ENCODE measurements around the gene PTPRE.

The PTPRE gene

DNA sequence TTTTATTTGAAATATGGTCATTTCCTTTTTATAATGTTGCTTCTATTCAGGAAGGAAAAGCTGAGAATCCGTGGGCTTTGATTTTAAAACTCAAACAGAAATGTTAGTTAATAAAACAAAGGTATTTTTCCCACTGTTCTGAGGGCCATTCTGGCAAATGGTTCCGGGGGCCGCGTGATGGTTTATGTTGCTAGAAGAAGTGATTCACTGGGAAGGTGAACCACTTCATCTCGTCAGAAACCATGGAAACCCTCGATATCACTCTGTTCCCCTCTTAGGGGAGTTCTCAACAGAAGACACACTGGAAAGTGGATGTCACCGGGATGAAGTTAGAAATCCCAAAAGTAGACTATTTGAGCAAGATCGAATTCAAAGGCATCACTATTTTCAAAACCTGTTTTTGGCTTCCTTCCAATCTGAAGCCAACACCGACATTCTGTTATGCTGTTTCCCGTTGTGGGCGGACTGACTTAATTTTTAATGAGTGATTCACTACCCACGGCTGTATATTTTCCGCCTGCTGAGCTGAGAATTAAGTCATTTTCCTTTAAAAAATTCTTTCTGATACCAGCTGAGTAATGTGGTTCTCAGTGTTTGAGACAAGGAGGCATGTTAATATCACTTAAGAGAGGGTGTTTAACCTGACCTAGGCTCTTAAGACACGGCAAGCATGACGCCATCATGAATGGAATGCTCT lies 84.1 kb downstream of the PTPRE start:
- Histone ChIP-seq H3K9me3 (ENCODE audit: control insufficient read depth, low read length) (no peaks in the 10 kb centered on the region), H3K4me2 (ENCODE audit: low read length) (no peak overlapping the region), H3K4me1 (peaks cover 4% of the 10 kb centered on the region), H3K79me2 (no peaks in the 10 kb centered on the region), H3K27me3 (ENCODE audit: control insufficient read depth, insufficient read depth, low read length) (no peaks in the 10 kb centered on the region), H3K4me3 (ENCODE audit: low read depth, low read length) (no peak overlapping the region), H3K36me3 (ENCODE audit: control insufficient read depth, insufficient read depth, low read length) (no peaks in the 10 kb centered on the region), H3K9ac (no peak overlapping the region), H2AFZ (no peak overlapping the region), H3K27ac (peak overlapping the region; percentile 47)
- TF ChIP-seq, protein P1, sequence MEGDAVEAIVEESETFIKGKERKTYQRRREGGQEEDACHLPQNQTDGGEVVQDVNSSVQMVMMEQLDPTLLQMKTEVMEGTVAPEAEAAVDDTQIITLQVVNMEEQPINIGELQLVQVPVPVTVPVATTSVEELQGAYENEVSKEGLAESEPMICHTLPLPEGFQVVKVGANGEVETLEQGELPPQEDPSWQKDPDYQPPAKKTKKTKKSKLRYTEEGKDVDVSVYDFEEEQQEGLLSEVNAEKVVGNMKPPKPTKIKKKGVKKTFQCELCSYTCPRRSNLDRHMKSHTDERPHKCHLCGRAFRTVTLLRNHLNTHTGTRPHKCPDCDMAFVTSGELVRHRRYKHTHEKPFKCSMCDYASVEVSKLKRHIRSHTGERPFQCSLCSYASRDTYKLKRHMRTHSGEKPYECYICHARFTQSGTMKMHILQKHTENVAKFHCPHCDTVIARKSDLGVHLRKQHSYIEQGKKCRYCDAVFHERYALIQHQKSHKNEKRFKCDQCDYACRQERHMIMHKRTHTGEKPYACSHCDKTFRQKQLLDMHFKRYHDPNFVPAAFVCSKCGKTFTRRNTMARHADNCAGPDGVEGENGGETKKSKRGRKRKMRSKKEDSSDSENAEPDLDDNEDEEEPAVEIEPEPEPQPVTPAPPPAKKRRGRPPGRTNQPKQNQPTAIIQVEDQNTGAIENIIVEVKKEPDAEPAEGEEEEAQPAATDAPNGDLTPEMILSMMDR (IDR thresholded peaks at IDR 0.05): no peak

DNA sequence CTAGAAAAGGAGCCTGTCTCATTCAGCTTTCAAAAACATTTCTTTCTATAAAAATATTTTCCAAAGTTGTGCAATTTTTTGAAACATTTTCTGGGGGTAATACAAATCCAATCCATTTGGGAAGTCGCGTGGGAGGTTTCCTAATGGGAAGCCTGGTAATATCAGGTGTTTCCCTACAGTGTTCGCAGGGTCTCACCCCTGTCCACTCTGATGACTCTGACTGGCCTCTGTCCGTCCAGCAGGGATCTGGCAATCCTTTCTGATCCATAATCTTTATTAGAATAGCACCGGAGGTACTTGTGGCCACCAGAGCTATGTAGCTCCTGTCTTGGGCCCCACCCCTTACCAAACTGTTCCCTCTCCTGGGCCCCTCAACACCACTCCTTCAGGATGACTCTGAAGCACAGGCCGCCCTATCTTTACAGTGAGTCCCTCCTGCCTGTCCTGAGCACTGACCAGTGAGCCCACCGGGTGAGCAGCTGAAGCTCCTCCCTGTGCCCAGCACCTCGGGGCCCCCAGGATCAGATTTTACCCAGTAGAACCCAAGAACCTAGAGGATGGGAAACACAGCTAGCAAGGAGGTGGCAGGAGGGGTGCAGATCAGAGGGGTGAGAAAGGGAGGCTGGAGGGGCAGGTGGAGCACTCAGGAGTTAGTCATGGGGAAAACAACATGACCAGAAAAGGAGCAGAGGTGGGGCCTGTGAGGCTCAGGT lies 84.8 kb downstream of the PTPRE start:
- Histone ChIP-seq H3K4me1 (peaks cover 4% of the 10 kb centered on the region), H3K79me2 (no peaks in the 10 kb centered on the region), H3K4me3 (ENCODE audit: low read depth, low read length) (no peak overlapping the region), H3K4me2 (ENCODE audit: low read length) (no peak overlapping the region), H3K27ac (peak overlapping the region; percentile 47), H3K36me3 (ENCODE audit: control insufficient read depth, insufficient read depth, low read length) (no peaks in the 10 kb centered on the region), H3K9ac (no peak overlapping the region), H2AFZ (no peak overlapping the region), H3K27me3 (ENCODE audit: control insufficient read depth, insufficient read depth, low read length) (no peaks in the 10 kb centered on the region), H3K9me3 (ENCODE audit: control insufficient read depth, low read length) (no peaks in the 10 kb centered on the region)
- TF ChIP-seq, protein P1 (IDR thresholded peaks at IDR 0.05): no peak

DNA sequence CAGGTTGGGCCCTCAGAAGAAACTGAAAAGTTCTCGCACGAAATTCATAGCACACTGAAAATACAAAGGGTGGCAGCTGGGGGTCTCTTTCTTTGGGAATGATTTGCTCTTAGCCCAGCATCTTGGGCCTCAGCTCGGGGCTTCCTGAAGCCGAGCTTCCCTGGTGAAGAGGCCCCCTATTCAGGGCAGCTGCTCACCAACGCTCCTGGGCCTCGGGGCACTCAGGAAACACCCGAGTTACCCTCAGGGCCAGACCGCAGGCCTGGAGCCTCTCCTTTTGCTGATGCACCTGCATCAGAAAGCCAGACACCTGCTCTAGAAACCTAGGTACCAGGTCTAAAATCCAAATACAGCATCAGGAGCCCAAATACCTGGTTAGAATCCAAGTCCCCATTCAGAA lies 85.5 kb downstream of the PTPRE start:
- no peaks in the 10 kb centered on the region for H3K36me3 ChIP-seq (ENCODE audit: control insufficient read depth, insufficient read depth, low read length)
- H3K27me3 ChIP-seq (ENCODE audit: control insufficient read depth, insufficient read depth, low read length): no peaks in the 10 kb centered on the region
- TF ChIP-seq, protein P1 (IDR thresholded peaks at IDR 0.05): no peak
- no peaks in the 10 kb centered on the region for H3K9me3 ChIP-seq (ENCODE audit: control insufficient read depth, low read length)
- H3K27ac ChIP-seq: no peak overlapping the region
- no peak overlapping the region for H3K4me2 ChIP-seq (ENCODE audit: low read length)
- peaks cover 4% of the 10 kb centered on the region for H3K4me1 ChIP-seq
- H3K9ac ChIP-seq: no peak overlapping the region
- H3K4me3 ChIP-seq (ENCODE audit: low read depth, low read length): no peak overlapping the region
- no peak overlapping the region for H2AFZ ChIP-seq
- no peaks in the 10 kb centered on the region for H3K79me2 ChIP-seq

DNA sequence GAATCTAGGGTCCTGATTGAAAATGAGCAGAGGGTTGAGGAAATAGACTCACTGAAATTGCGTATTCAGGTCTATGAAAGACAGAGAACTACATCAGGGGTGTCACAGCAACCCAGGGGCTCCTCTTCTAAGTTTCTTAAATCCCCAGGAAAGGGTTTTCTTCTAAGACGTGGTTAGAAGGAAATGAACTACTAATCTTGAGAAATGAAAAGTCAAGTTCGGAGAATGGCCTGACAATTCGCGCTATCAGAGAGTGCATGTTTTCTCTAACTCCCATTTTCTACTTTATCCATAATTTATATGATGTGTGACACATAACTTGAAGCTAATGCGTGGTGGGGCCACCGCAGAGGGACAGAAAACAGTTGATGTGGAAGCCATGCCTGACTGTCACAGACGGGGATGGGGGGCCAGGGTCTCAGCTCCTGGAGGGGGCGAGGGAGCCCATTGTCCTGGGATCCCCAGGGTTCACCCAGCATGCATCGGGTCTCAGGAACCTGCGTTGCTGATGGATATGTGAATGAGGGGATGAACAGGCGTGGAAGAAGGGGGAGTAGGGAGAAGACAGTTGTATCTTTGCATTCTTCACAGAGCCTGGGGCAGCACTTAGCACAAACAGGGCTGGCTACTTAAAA lies 86.3 kb downstream of the PTPRE start:
- TF ChIP-seq, protein P1 (IDR thresholded peaks at IDR 0.05): no peak
- Histone ChIP-seq H3K4me1 (peaks cover 4% of the 10 kb centered on the region), H3K36me3 (ENCODE audit: control insufficient read depth, insufficient read depth, low read length) (no peaks in the 10 kb centered on the region), H2AFZ (no peak overlapping the region), H3K27ac (no peak overlapping the region), H3K79me2 (no peaks in the 10 kb centered on the region), H3K4me2 (ENCODE audit: low read length) (no peak overlapping the region), H3K4me3 (ENCODE audit: low read depth, low read length) (no peak overlapping the region), H3K9ac (no peak overlapping the region), H3K27me3 (ENCODE audit: control insufficient read depth, insufficient read depth, low read length) (no peaks in the 10 kb centered on the region), H3K9me3 (ENCODE audit: control insufficient read depth, low read length) (no peaks in the 10 kb centered on the region)

Measured in parathyroid adenoma (tissue), 2 donors.